DND-41 (cell line): ENCODE measurements around the gene BCL2L1.
A peak's percentile ranks its signal among the peaks of the same experiment; 100 is the strongest.

Source experiments
- ATAC-seq: fragments of 200-7000 bp; cut with Tn5 transposase; 3 replicates; pipeline ENCODE4 v1.9.1; 2021; ENCODE audit warnings: low read depth; ENCODE audit not compliant: insufficient read depth
- DNase-seq: peaks from one replicate; pipeline ENCODE4 v3.0.0-alpha.2; 2020
- H2AFZ ChIP-seq: 2 replicates; pipeline ENCODE4 v1.6.0; 2012; ENCODE audit warnings: low read depth, low read length
- H3K27ac ChIP-seq: 2 replicates; pipeline ENCODE4 v1.5.1; 2012; ENCODE audit warnings: low read length, inconsistent platforms
- H3K27me3 ChIP-seq: fragments of 200-600 bp; sonication (generic); 2 replicates; pipeline ENCODE4 v1.6.0; 2012; ENCODE audit warnings: low read length, mild to moderate bottlenecking, inconsistent platforms; ENCODE audit not compliant: insufficient read depth, poor library complexity
- H3K36me3 ChIP-seq: 2 replicates; pipeline ENCODE4 v1.5.1; 2012; ENCODE audit warnings: low read length, inconsistent platforms; ENCODE audit not compliant: insufficient read depth
- H3K4me1 ChIP-seq: 2 replicates; pipeline ENCODE4 v1.5.1; 2012; ENCODE audit warnings: mild to moderate bottlenecking, low read length; ENCODE audit not compliant: insufficient read depth
- H3K4me2 ChIP-seq: 2 replicates; pipeline ENCODE4 v1.6.0; 2012; ENCODE audit warnings: mild to moderate bottlenecking, moderate library complexity, low read length, inconsistent platforms; ENCODE audit not compliant: insufficient read depth
- H3K4me3 ChIP-seq, 2 experiments: fragments of 200-600 bp in 1 of 2; shearing (Covaris generic) in 1 of 2; 2 replicates each; pipeline ENCODE4 v1.5.1; 2012 to 2016; ENCODE audit warnings: inconsistent platforms in 2 of 2, low read length in 2 of 2, mild to moderate bottlenecking in 2 of 2, low read depth in 1 of 2, moderate library complexity in 1 of 2
- H3K79me2 ChIP-seq: 2 replicates; pipeline ENCODE4 v1.6.0; 2012; ENCODE audit warnings: low read length, inconsistent platforms; ENCODE audit not compliant: insufficient read depth
- H3K9ac ChIP-seq: 2 replicates; pipeline ENCODE4 v1.6.0; 2012; ENCODE audit warnings: low read depth, mild to moderate bottlenecking, inconsistent platforms, low read length, moderate library complexity
- H3K9me3 ChIP-seq: 2 replicates; pipeline ENCODE4 v1.5.1; 2012; ENCODE audit warnings: low read length, moderate library complexity, mild to moderate bottlenecking, inconsistent platforms; ENCODE audit not compliant: insufficient read depth, severe bottlenecking
- H4K20me1 ChIP-seq: 2 replicates; pipeline ENCODE4 v1.6.0; 2012; ENCODE audit warnings: low read length; ENCODE audit not compliant: insufficient read depth
- CTCF ChIP-seq: IDR thresholded peaks from 2 replicates; pipeline ENCODE4 v1.5.1; 2012; ENCODE audit warnings: borderline replicate concordance, low read length, moderate library complexity, mild to moderate bottlenecking; ENCODE audit not compliant: poor library complexity, severe bottlenecking; ENCODE audit errors: extremely low read depth
- EZH2 ChIP-seq: IDR thresholded peaks from 3 replicates; pipeline ENCODE4 v1.6.1; 2012; ENCODE audit warnings: borderline replicate concordance, low read depth, mild to moderate bottlenecking, moderate library complexity, low read length, inconsistent platforms; ENCODE audit not compliant: severe bottlenecking

Gene BCL2L1

GRCh38 chr20:31712112-31712553 lies 10.5 kb downstream of the BCL2L1 start:
- Histone ChIP-seq H3K27me3 (no peaks in the 10 kb centered on the region), H3K4me3 (peak overlapping the region in 1 of 2 experiments; percentile 23; a peak in 2 of 4 replicates), H2AFZ (no peak overlapping the region), H3K27ac (peak overlapping the region; percentile 58), H3K36me3 (peaks cover 97% of the 10 kb centered on the region), H3K4me2 (peak overlapping the region; percentile 89), H4K20me1 (peaks cover 93% of the 10 kb centered on the region), H3K79me2 (peaks cover 99% of the 10 kb centered on the region), H3K9ac (peak overlapping the region; percentile 32), H3K4me1 (peaks cover 98% of the 10 kb centered on the region), H3K9me3 (no peaks in the 10 kb centered on the region)
- DNase-seq (no peak), ATAC-seq (no peak)
- no peak for TF ChIP-seq EZH2
- TF ChIP-seq CTCF, result no peak

- Histone ChIP-seq H3K36me3 (peaks cover 97% of the 10 kb centered on the region), H3K27me3 (no peaks in the 10 kb centered on the region), H3K4me1 (peaks cover 98% of the 10 kb centered on the region), H3K4me3 (peak overlapping the region in 1 of 2 experiments; percentile 23; a peak in 2 of 4 replicates), H3K79me2 (peaks cover 99% of the 10 kb centered on the region), H4K20me1 (peaks cover 93% of the 10 kb centered on the region), H3K4me2 (peak overlapping the region; percentile 89), H3K9ac (peak overlapping the region; percentile 32), H3K27ac (peak overlapping the region; percentile 58), H3K9me3 (no peaks in the 10 kb centered on the region), H2AFZ (no peak overlapping the region)
- DNase-seq, result no peak
- ATAC-seq, result no peak
- TF ChIP-seq EZH2 (no peak), CTCF (no peak)
Observed at GRCh38 chr20:31711179-31712111, 11.2 kb downstream of the BCL2L1 start.

GRCh38 chr20:31710423-31711108 lies 12.1 kb downstream of the BCL2L1 start:
- peaks cover 99% of the 10 kb centered on the region for H3K79me2 ChIP-seq
- H3K27me3 ChIP-seq, result no peaks in the 10 kb centered on the region
- no peak for DNase-seq
- peak overlapping the region; percentile 58 for H3K27ac ChIP-seq
- H3K4me1 ChIP-seq, result peaks cover 98% of the 10 kb centered on the region
- H3K9ac ChIP-seq, result 0 out of 2 replicates have a peak overlapping the region, but pooled peaks have one; percentile 32
- peaks cover 93% of the 10 kb centered on the region for H4K20me1 ChIP-seq
- TF ChIP-seq CTCF, result no peak
- no peak for TF ChIP-seq EZH2
- H3K4me3 ChIP-seq, result peak overlapping the region in 1 of 2 experiments; percentile 1; a peak in 1 of 4 replicates
- no peak overlapping the region for H2AFZ ChIP-seq
- peak overlapping the region; percentile 89 for H3K4me2 ChIP-seq
- no peak for ATAC-seq
- H3K36me3 ChIP-seq, result peaks cover 97% of the 10 kb centered on the region
- H3K9me3 ChIP-seq, result no peaks in the 10 kb centered on the region
